ENCODE results near the gene LDAH.

The LDAH gene

DNA sequence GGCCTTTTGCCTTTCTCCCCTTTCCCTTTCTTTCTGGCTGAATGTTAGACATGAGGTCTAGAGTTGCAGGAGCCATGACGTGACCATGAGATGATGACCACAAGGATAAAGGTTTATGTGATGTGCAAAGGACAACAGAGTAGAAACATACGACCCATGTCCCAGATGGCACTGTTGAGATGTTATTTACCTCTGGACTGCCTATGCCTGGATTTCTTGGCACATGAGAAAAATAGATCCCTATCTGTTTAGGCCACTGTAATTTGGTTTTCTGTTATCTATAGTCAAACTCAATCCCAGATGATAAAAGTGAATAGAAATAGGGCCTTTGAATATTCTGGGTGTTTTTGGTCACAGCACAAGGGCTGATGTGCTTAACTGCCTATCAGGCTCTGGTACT lies 97.1 kb downstream of the LDAH start (continued):
- TF ChIP-seq, protein P1, sequence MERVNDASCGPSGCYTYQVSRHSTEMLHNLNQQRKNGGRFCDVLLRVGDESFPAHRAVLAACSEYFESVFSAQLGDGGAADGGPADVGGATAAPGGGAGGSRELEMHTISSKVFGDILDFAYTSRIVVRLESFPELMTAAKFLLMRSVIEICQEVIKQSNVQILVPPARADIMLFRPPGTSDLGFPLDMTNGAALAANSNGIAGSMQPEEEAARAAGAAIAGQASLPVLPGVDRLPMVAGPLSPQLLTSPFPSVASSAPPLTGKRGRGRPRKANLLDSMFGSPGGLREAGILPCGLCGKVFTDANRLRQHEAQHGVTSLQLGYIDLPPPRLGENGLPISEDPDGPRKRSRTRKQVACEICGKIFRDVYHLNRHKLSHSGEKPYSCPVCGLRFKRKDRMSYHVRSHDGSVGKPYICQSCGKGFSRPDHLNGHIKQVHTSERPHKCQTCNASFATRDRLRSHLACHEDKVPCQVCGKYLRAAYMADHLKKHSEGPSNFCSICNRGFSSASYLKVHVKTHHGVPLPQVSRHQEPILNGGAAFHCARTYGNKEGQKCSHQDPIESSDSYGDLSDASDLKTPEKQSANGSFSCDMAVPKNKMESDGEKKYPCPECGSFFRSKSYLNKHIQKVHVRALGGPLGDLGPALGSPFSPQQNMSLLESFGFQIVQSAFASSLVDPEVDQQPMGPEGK (tag by site-specific recombination; IDR thresholded peaks at IDR 0.05) = no peak

DNA sequence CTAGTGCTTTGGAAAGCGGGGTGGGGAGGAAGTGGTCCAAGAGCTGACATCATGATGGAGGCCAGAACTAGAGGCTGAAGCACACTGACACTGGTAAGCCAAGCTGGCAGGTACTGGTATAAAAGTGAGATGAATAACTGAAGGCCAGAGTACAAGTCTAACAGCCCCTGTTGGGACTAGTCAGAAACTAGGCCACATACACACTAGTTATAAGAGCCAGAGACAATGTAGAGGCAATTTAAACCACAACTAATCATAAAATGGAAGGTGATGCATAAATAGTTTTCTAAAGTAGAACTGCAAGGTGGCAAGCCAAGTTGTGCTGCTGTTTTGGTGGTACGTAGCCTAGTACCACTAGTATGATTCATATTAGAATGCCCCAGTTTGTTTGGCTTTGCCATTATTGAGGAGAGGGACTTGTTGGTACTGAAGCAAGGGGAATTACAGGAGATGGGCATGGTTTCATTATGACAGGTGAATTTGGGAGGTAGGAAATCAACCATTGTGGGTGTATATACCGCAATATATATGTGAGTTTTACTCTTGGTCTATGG lies 98.3 kb downstream of the LDAH start:
- Histone ChIP-seq H3K4me1 (ENCODE audit: control insufficient read depth, insufficient read depth, low read length) (no peaks in the 10 kb centered on the region), H3K27ac (ENCODE audit: extremely low read depth, low read depth, low read length) (no peak overlapping the region), H3K4me3 (ENCODE audit: low read depth, low read length) (no peak overlapping the region), H3K36me3 (ENCODE audit: control insufficient read depth in 2 of 2, insufficient read depth in 1 of 2, low read length in 2 of 2) (no peaks in the 10 kb centered on the region), H3K9me3 (ENCODE audit: control insufficient read depth, insufficient read depth, low read depth, low read length) (no peaks in the 10 kb centered on the region)
- ChIA-PET CTCF (no interaction called here), POLR2A (no interaction called here)
- TF ChIP-seq ZBTB8A (tag by site-specific recombination; IDR thresholded peaks at IDR 0.05) (no peak), BCL11A (tag by site-specific recombination; IDR thresholded peaks at IDR 0.05; ENCODE audit: low read depth) (no peak), ZNF394 (tag by site-specific recombination; IDR thresholded peaks at IDR 0.05; ENCODE audit: borderline replicate concordance) (no peak), IKZF3 (tag by site-specific recombination; IDR thresholded peaks at IDR 0.05) (no peak), SCRT2 (tag by site-specific recombination; IDR thresholded peaks at IDR 0.05) (no peak), ZNF658 (tag by site-specific recombination; IDR thresholded peaks at IDR 0.05) (no peak)
- TF ChIP-seq, protein P2, sequence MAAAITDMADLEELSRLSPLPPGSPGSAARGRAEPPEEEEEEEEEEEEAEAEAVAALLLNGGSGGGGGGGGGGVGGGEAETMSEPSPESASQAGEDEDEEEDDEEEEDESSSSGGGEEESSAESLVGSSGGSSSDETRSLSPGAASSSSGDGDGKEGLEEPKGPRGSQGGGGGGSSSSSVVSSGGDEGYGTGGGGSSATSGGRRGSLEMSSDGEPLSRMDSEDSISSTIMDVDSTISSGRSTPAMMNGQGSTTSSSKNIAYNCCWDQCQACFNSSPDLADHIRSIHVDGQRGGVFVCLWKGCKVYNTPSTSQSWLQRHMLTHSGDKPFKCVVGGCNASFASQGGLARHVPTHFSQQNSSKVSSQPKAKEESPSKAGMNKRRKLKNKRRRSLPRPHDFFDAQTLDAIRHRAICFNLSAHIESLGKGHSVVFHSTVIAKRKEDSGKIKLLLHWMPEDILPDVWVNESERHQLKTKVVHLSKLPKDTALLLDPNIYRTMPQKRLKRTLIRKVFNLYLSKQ (tag by site-specific recombination; IDR thresholded peaks at IDR 0.05; ENCODE audit: borderline replicate concordance) = no peak

DNA sequence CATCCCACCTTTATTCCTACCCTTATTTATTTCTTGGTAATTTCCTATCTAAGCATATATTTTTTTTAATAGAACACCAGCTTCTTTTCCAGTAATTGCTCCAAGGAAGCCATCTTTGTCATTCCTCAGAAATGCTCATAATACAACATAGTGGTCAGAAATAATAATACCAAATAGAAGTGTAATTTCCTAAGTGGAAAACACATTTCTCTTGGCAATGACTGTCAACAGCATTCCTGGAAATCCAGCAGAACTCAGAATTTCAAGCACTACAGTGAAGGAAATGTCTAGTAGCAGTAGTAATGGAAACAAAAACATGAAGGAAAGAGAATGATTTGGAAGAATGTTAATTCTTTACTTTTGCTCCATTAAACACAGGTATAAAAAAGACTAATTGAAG lies 99.4 kb downstream of the LDAH start:
- H3K4me3 ChIP-seq (ENCODE audit: low read depth, low read length) = no peak overlapping the region
- ChIA-PET POLR2A (no interaction called here), CTCF (no interaction called here)
- H3K27ac ChIP-seq (ENCODE audit: extremely low read depth, low read depth, low read length) = no peak overlapping the region
- TF ChIP-seq ZNF132 (tag by site-specific recombination; IDR thresholded peaks at IDR 0.05; ENCODE audit: borderline replicate concordance) = no peak
- TF ChIP-seq, protein P3, sequence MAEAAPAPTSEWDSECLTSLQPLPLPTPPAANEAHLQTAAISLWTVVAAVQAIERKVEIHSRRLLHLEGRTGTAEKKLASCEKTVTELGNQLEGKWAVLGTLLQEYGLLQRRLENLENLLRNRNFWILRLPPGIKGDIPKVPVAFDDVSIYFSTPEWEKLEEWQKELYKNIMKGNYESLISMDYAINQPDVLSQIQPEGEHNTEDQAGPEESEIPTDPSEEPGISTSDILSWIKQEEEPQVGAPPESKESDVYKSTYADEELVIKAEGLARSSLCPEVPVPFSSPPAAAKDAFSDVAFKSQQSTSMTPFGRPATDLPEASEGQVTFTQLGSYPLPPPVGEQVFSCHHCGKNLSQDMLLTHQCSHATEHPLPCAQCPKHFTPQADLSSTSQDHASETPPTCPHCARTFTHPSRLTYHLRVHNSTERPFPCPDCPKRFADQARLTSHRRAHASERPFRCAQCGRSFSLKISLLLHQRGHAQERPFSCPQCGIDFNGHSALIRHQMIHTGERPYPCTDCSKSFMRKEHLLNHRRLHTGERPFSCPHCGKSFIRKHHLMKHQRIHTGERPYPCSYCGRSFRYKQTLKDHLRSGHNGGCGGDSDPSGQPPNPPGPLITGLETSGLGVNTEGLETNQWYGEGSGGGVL (tag by site-specific recombination; IDR thresholded peaks at IDR 0.05) = no peak
- no peak for TF ChIP-seq ZNF596 (tag by site-specific recombination; IDR thresholded peaks at IDR 0.05)
- TF ChIP-seq, protein P4, sequence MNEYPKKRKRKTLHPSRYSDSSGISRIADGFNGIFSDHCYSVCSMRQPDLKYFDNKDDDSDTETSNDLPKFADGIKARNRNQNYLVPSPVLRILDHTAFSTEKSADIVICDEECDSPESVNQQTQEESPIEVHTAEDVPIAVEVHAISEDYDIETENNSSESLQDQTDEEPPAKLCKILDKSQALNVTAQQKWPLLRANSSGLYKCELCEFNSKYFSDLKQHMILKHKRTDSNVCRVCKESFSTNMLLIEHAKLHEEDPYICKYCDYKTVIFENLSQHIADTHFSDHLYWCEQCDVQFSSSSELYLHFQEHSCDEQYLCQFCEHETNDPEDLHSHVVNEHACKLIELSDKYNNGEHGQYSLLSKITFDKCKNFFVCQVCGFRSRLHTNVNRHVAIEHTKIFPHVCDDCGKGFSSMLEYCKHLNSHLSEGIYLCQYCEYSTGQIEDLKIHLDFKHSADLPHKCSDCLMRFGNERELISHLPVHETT (tag by site-specific recombination; IDR thresholded peaks at IDR 0.05) = no peak
- TF ChIP-seq ZNF354C (tag by site-specific recombination; IDR thresholded peaks at IDR 0.05; ENCODE audit: borderline replicate concordance, low read depth) = no peak
- TF ChIP-seq HOXC10 (CRISPR knock-in tag; IDR thresholded peaks at IDR 0.05) = no peak
- no peak for TF ChIP-seq ZNF768 (tag by site-specific recombination; IDR thresholded peaks at IDR 0.05)
- no peak for TF ChIP-seq ZNF426 (tag by site-specific recombination; IDR thresholded peaks at IDR 0.05)
- no peak for TF ChIP-seq SALL2 (tag by site-specific recombination; IDR thresholded peaks at IDR 0.05; ENCODE audit: borderline replicate concordance)
- TF ChIP-seq, protein P5, sequence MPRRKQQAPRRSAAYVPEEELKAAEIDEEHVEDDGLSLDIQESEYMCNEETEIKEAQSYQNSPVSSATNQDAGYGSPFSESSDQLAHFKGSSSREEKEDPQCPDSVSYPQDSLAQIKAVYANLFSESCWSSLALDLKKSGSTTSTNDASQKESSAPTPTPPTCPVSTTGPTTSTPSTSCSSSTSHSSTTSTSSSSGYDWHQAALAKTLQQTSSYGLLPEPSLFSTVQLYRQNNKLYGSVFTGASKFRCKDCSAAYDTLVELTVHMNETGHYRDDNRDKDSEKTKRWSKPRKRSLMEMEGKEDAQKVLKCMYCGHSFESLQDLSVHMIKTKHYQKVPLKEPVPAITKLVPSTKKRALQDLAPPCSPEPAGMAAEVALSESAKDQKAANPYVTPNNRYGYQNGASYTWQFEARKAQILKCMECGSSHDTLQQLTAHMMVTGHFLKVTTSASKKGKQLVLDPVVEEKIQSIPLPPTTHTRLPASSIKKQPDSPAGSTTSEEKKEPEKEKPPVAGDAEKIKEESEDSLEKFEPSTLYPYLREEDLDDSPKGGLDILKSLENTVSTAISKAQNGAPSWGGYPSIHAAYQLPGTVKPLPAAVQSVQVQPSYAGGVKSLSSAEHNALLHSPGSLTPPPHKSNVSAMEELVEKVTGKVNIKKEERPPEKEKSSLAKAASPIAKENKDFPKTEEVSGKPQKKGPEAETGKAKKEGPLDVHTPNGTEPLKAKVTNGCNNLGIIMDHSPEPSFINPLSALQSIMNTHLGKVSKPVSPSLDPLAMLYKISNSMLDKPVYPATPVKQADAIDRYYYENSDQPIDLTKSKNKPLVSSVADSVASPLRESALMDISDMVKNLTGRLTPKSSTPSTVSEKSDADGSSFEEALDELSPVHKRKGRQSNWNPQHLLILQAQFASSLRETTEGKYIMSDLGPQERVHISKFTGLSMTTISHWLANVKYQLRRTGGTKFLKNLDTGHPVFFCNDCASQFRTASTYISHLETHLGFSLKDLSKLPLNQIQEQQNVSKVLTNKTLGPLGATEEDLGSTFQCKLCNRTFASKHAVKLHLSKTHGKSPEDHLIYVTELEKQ (tag by site-specific recombination; IDR thresholded peaks at IDR 0.05; ENCODE audit: borderline replicate concordance) = no peak
- TF ChIP-seq, protein P6, sequence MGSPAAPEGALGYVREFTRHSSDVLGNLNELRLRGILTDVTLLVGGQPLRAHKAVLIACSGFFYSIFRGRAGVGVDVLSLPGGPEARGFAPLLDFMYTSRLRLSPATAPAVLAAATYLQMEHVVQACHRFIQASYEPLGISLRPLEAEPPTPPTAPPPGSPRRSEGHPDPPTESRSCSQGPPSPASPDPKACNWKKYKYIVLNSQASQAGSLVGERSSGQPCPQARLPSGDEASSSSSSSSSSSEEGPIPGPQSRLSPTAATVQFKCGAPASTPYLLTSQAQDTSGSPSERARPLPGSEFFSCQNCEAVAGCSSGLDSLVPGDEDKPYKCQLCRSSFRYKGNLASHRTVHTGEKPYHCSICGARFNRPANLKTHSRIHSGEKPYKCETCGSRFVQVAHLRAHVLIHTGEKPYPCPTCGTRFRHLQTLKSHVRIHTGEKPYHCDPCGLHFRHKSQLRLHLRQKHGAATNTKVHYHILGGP (tag by site-specific recombination; IDR thresholded peaks at IDR 0.05) = no peak
- H3K36me3 ChIP-seq (ENCODE audit: control insufficient read depth in 2 of 2, insufficient read depth in 1 of 2, low read length in 2 of 2) = no peaks in the 10 kb centered on the region
- no peaks in the 10 kb centered on the region for H3K4me1 ChIP-seq (ENCODE audit: control insufficient read depth, insufficient read depth, low read length)
- no peaks in the 10 kb centered on the region for H3K9me3 ChIP-seq (ENCODE audit: control insufficient read depth, insufficient read depth, low read depth, low read length)
